ENCODE results near the gene NBPF1. TPM values are rescaled to one million over a fixed set of nuclear protein-coding genes. Genes with fewer than 3 reads are reported as not detected.
"Not testable (repeated sequence)": the region's sequence is repeated elsewhere in the genome, so short reads cannot be mapped to it uniquely, and the experiment has no call there.

Gene NBPF1
- total and polyA plus RNA-seq, 9 of the 15 experiments (the other 6 are each of a cell fraction or from before 2014, with no cell fraction given) = 5.2 to 42.6 (median 24.1) TPM

GRCh38 chr1:16513412-16514106, 99.8 kb downstream of the NBPF1 start (continued):
- TF ChIP-seq ZSCAN29 (IDR thresholded peaks at IDR 0.05) (peak; percentile 64; the same call in 1 of the 2 replicates), PATZ1 (CRISPR knock-in tag; IDR thresholded peaks at IDR 0.05; ENCODE audit: borderline replicate concordance) (peak; percentile 96), PHTF2 (CRISPR knock-in tag; IDR thresholded peaks at IDR 0.05) (peak; percentile 89), GATAD2B (IDR thresholded peaks at IDR 0.05; ENCODE audit: borderline replicate concordance) (peak; percentile 54; the same call in 1 of the 2 replicates), ATF6 (CRISPR knock-in tag; IDR thresholded peaks at IDR 0.05) (peak; percentile 94), CGGBP1 (CRISPR knock-in tag; IDR thresholded peaks at IDR 0.05) (peak; percentile 99), ARNT (IDR thresholded peaks at IDR 0.05) (peak; percentile 46 to 73; a peak in 1 of 4 replicates), RREB1 (CRISPR knock-in tag; IDR thresholded peaks at IDR 0.05) (0 out of 2 replicates have a peak, but pooled peaks have one; percentile 48), KDM2B (CRISPR knock-in tag; IDR thresholded peaks at IDR 0.05) (0 out of 2 replicates have a peak, but pooled peaks have one; percentile 80), ELF2 (CRISPR knock-in tag; IDR thresholded peaks at IDR 0.05) (peak; percentile 73; the same call in 1 of the 2 replicates), BCL6 (CRISPR knock-in tag; IDR thresholded peaks at IDR 0.05) (peak; percentile 79; the same call in 1 of the 2 replicates), ZNF695 (CRISPR knock-in tag; IDR thresholded peaks at IDR 0.05) (peak; percentile 94), ZNF354B (CRISPR knock-in tag; IDR thresholded peaks at IDR 0.05) (peak; percentile 84), TEAD4 (IDR thresholded peaks at IDR 0.05; ENCODE audit: low read length) (peak; percentile 80), NFRKB (IDR thresholded peaks at IDR 0.05; ENCODE audit: low read depth) (0 out of 2 replicates have a peak, but pooled peaks have one; percentile 29), NR2F6 (CRISPR knock-in tag; IDR thresholded peaks at IDR 0.05) (peak; percentile 97)
- TF ChIP-seq TEAD4 (CRISPR knock-in tag; IDR thresholded peaks at IDR 0.05; ENCODE audit: borderline replicate concordance) = not testable (repeated sequence)
